Osteocyte (in vitro differentiated cells): ENCODE results near the gene TACC3. TPM values are rescaled to one million over a fixed set of nuclear protein-coding genes. Genes with fewer than 3 reads are reported as not detected.

Source experiments
- DNase-seq: peaks from one replicate; pipeline ENCODE4 v3.0.0; 2021; ENCODE audit warnings: mixed read lengths; ENCODE audit not compliant: unreplicated experiment; ENCODE audit errors: extremely low spot score
- H3K27ac Mint-ChIP-seq: one replicate; pipeline ENCODE4 v1.8.0; 2021; ENCODE audit warnings: mild to moderate bottlenecking, mixed read lengths; ENCODE audit not compliant: unreplicated experiment
- H3K27me3 Mint-ChIP-seq: one replicate; pipeline ENCODE4 v1.8.0; 2021; ENCODE audit warnings: mixed read lengths; ENCODE audit not compliant: unreplicated experiment
- H3K36me3 Mint-ChIP-seq: one replicate; pipeline ENCODE4 v1.8.0; 2021; ENCODE audit warnings: mixed read lengths; ENCODE audit not compliant: unreplicated experiment
- H3K4me1 Mint-ChIP-seq: one replicate; pipeline ENCODE4 v1.8.0; 2021; ENCODE audit warnings: mixed read lengths; ENCODE audit not compliant: unreplicated experiment
- H3K4me3 Mint-ChIP-seq: one replicate; pipeline ENCODE4 v1.8.0; 2021; ENCODE audit warnings: mild to moderate bottlenecking, moderate library complexity, mixed read lengths; ENCODE audit not compliant: unreplicated experiment
- H3K9me3 Mint-ChIP-seq: one replicate; pipeline ENCODE4 v1.8.0; 2021; ENCODE audit warnings: mixed read lengths; ENCODE audit not compliant: unreplicated experiment
- CTCF ChIP-seq: fragments of 200-600 bp; sonication (generic); IDR thresholded peaks from 2 replicates; pipeline ENCODE4 v1.5.0; 2021; ENCODE audit warnings: antibody characterized with exemption, mild to moderate bottlenecking, moderate library complexity
- total RNA-seq: library from RNA; stranded (reverse); gene quantifications from 2 replicates; pipeline ENCODE4 v1.2.1, GENCODE V29; 2021

Gene TACC3
- total RNA-seq, 1 donor from 2014 or later = 23.6 TPM

- no peak for DNase-seq
- Mint-ChIP-seq H3K4me1 (peaks cover 7% of the 10 kb centered on the region), H3K4me3 (no peak overlapping the region), H3K27ac (no peak overlapping the region), H3K36me3 (no peaks in the 10 kb centered on the region), H3K27me3 (no peaks in the 10 kb centered on the region), H3K9me3 (no peaks in the 10 kb centered on the region)
- no peak for TF ChIP-seq CTCF
Observed at GRCh38 chr4:1676605-1677525, 44.5 kb upstream of the TACC3 start.

- peaks cover 15% of the 10 kb centered on the region for H3K4me1 Mint-ChIP-seq
- no peaks in the 10 kb centered on the region for H3K27me3 Mint-ChIP-seq
- no peak for TF ChIP-seq CTCF
- DNase-seq = no peak
- H3K27ac Mint-ChIP-seq = no peak overlapping the region
- H3K9me3 Mint-ChIP-seq = no peaks in the 10 kb centered on the region
- H3K4me3 Mint-ChIP-seq = no peak overlapping the region
- no peaks in the 10 kb centered on the region for H3K36me3 Mint-ChIP-seq
Observed at GRCh38 chr4:1678244-1678643, 43.1 kb upstream of the TACC3 start.

GRCh38 chr4:1682860-1683259 is 38.5 kb upstream of the TACC3 start:
- TF ChIP-seq CTCF = no peak
- Mint-ChIP-seq H3K9me3 (no peaks in the 10 kb centered on the region), H3K36me3 (no peaks in the 10 kb centered on the region), H3K27ac (peak overlapping the region; percentile 90), H3K4me1 (peaks cover 18% of the 10 kb centered on the region), H3K27me3 (no peaks in the 10 kb centered on the region), H3K4me3 (peak overlapping the region; percentile 84)
- no peak for DNase-seq

GRCh38 chr4:1683261-1683735 is 38.0 kb upstream of the TACC3 start:
- no peak for DNase-seq
- peak overlapping the region; percentile 84 for H3K4me3 Mint-ChIP-seq
- H3K36me3 Mint-ChIP-seq = no peaks in the 10 kb centered on the region
- H3K27ac Mint-ChIP-seq = peak overlapping the region; percentile 90
- peaks cover 18% of the 10 kb centered on the region for H3K4me1 Mint-ChIP-seq
- no peak for TF ChIP-seq CTCF
- H3K27me3 Mint-ChIP-seq = no peaks in the 10 kb centered on the region
- H3K9me3 Mint-ChIP-seq = no peaks in the 10 kb centered on the region

GRCh38 chr4:1683736-1684505 is 37.4 kb upstream of the TACC3 start, which contains the start of gene FAM53A:
Gene FAM53A, minus strand, starts transcription at chr4:1684313. Its CDS starts 15,572 bp downstream, at chr4:1668741.
- H3K9me3 Mint-ChIP-seq = no peaks in the 10 kb centered on the region
- H3K4me3 Mint-ChIP-seq = peak within 1 kb of the TSS; percentile 84
- no peaks in the 10 kb centered on the region for H3K27me3 Mint-ChIP-seq
- peak within 1 kb of the TSS; percentile 90 for H3K27ac Mint-ChIP-seq
- peak; percentile 98 for DNase-seq
- H3K4me1 Mint-ChIP-seq = peaks cover 18% of the 10 kb centered on the region
- no peak for TF ChIP-seq CTCF
- H3K36me3 Mint-ChIP-seq = no peaks in the 10 kb centered on the region
